Activated CD8-positive, alpha-beta memory T cell treated with anti-CD3 and anti-CD28 coated beads, Interleukin-2, amount 50 U/mL, for 4 hours (primary cell): ENCODE data around the gene SPRYD4.
"Not testable (repeated sequence)": the region's sequence is repeated elsewhere in the genome, so short reads cannot be mapped to it uniquely, and the experiment has no call there.

Experiments used
- DNase-seq: peaks from one replicate; pipeline ENCODE4 v3.0.0-alpha.2; 2020

SPRYD4 gene

GRCh38 chr12:56477521-56478225 is 9.3 kb downstream of the SPRYD4 start:
- DNase-seq, result no peak

GRCh38 chr12:56479625-56480024 is 11.2 kb downstream of the SPRYD4 start:
- no peak for DNase-seq

- no peak for DNase-seq
Observed at GRCh38 chr12:56484566-56484965, 16.2 kb downstream of the SPRYD4 start.

- DNase-seq, result no peak
Observed at GRCh38 chr12:56486694-56487093, 18.3 kb downstream of the SPRYD4 start.

- DNase-seq, result peak; percentile 32
Observed at GRCh38 chr12:56487448-56488040, 19.2 kb downstream of the SPRYD4 start.

GRCh38 chr12:56488041-56488955 is 19.9 kb downstream of the SPRYD4 start, which contains the start of gene GLS2:
Gene GLS2 (minus strand): TSS chr12:56488161. CDS start chr12:56488118, 43 bp downstream.
- DNase-seq, result peak; percentile 71

- no peak for DNase-seq
Observed at GRCh38 chr12:56490360-56490759, 22.0 kb downstream of the SPRYD4 start.

GRCh38 chr12:56493409-56494105 is 25.2 kb downstream of the SPRYD4 start:
- DNase-seq, result not testable (repeated sequence)

GRCh38 chr12:56494106-56494415 is 25.7 kb downstream of the SPRYD4 start:
- not testable (repeated sequence) for DNase-seq

- not testable (repeated sequence) for DNase-seq
Observed at GRCh38 chr12:56494481-56494880, 26.1 kb downstream of the SPRYD4 start.

- peak; percentile 69 for DNase-seq
Observed at GRCh38 chr12:56496704-56497103, 28.3 kb downstream of the SPRYD4 start.

- DNase-seq, result not testable (repeated sequence)
Observed at GRCh38 chr12:56498126-56498902, 29.9 kb downstream of the SPRYD4 start.

- DNase-seq, result not testable (repeated sequence)
Observed at GRCh38 chr12:56499452-56499851, 31.1 kb downstream of the SPRYD4 start.

GRCh38 chr12:56499879-56500278 is 31.5 kb downstream of the SPRYD4 start:
- DNase-seq, result not testable (repeated sequence)

GRCh38 chr12:56510786-56511185 is 42.4 kb downstream of the SPRYD4 start:
- DNase-seq, result no peak

- DNase-seq, result not testable (repeated sequence)
Observed at GRCh38 chr12:56514014-56514318, 45.6 kb downstream of the SPRYD4 start.

- no peak for DNase-seq
Observed at GRCh38 chr12:56517854-56518253, 49.5 kb downstream of the SPRYD4 start.

GRCh38 chr12:56518570-56518969 is 50.2 kb downstream of the SPRYD4 start:
- DNase-seq, result no peak

GRCh38 chr12:56520048-56520447 is 51.7 kb downstream of the SPRYD4 start:
- DNase-seq, result no peak

GRCh38 chr12:56520506-56520905 is 52.1 kb downstream of the SPRYD4 start:
- no peak for DNase-seq

GRCh38 chr12:56521209-56521589 is 52.8 kb downstream of the SPRYD4 start:
- no peak for DNase-seq
